ENCODE results near the gene ZNF385B. TPM values are rescaled to one million over a fixed set of nuclear protein-coding genes. Genes with fewer than 3 reads are reported as not detected.

The ZNF385B gene
- polyA plus RNA-seq, 1 of the 3 experiments (the other 2 are of a cell fraction) = 0.16 TPM

DNA sequence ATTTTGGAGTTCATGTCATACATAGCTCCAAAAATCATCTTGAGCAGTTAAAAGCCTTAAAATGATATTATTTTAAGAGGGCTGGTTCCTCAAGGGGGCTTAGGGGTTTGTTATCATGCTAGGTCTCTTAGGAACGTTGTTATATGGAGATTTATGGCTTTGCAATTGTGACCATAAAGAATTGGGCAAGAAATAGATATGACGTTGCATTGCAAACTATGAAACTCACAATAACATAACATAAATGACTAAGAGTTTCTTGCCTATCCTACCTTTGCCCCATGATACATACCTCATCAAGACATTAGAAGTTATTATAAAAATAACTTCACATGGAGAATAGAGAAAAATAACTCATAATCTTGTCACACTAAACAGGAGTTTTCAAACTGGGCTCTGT lies 390.4 kb downstream of the ZNF385B start:
- Histone ChIP-seq H3F3A (replicated peaks; ENCODE audit: insufficient read depth) (no peaks in the 10 kb centered on the region), H3K4me3 (ENCODE audit: low read depth in 2 of 2, low read length in 1 of 2) (no peak overlapping the region), H3K27ac (ENCODE audit: low read depth in 2 of 2, low read length in 1 of 2) (no peak overlapping the region), H3K4me1 (ENCODE audit: control insufficient read depth in 1 of 2, insufficient read depth in 2 of 2, low read depth in 1 of 2, low read length in 1 of 2) (no peaks in the 10 kb centered on the region), H2AFZ (ENCODE audit: low read depth) (no peak overlapping the region), H3K79me2 (ENCODE audit: insufficient read depth) (no peaks in the 10 kb centered on the region), H3K9me2 (no peaks in the 10 kb centered on the region), H3K27me3 (ENCODE audit: insufficient read depth) (no peaks in the 10 kb centered on the region), H3K4me2 (no peak overlapping the region), H3K9me3 (no peaks in the 10 kb centered on the region), H4K20me1 (ENCODE audit: insufficient read depth) (no peaks in the 10 kb centered on the region), H3K9ac (no peak overlapping the region), H3K36me3 (replicated peaks in 1 of 2; ENCODE audit: control insufficient read depth in 1 of 2, insufficient read depth in 2 of 2, low read length in 1 of 2) (no peaks in the 10 kb centered on the region)
- CTCF ChIA-PET = no interaction called here
- 60% methylated on average over 2 of the region's 2 CpGs for WGBS (ENCODE audit: low lambda C conversion rate)
- TF ChIP-seq ELF1 (IDR thresholded peaks at IDR 0.05) (no peak), NRF1 (IDR thresholded peaks at IDR 0.05; ENCODE audit: low read depth, low read length) (no peak), RFX5 (IDR thresholded peaks at IDR 0.05; ENCODE audit: low read length) (no peak), MEF2A (IDR thresholded peaks at IDR 0.05; ENCODE audit: borderline replicate concordance, low read depth) (no peak), SMC3 (IDR thresholded peaks at IDR 0.05; ENCODE audit: low read depth, low read length) (no peak), TAF1 (IDR thresholded peaks at IDR 0.05; ENCODE audit: borderline replicate concordance, low read depth, low read length) (no peak), EP300 (IDR thresholded peaks at IDR 0.05; ENCODE audit: borderline replicate concordance in 1 of 2, low read depth in 1 of 2, low read length in 1 of 2) (no peak), SIN3A (IDR thresholded peaks at IDR 0.05; ENCODE audit: borderline replicate concordance, low read depth, low read length) (no peak), FOXJ3 (CRISPR knock-in tag; IDR thresholded peaks at IDR 0.05) (no peak), GABPA (IDR thresholded peaks at IDR 0.05; ENCODE audit: low read depth) (no peak), TCF12 (IDR thresholded peaks at IDR 0.05) (no peak), TEAD4 (IDR thresholded peaks at IDR 0.05; ENCODE audit: borderline replicate concordance, insufficient read depth) (no peak), JUND (IDR thresholded peaks at IDR 0.05) (no peak)
- TF ChIP-seq, protein P1, sequence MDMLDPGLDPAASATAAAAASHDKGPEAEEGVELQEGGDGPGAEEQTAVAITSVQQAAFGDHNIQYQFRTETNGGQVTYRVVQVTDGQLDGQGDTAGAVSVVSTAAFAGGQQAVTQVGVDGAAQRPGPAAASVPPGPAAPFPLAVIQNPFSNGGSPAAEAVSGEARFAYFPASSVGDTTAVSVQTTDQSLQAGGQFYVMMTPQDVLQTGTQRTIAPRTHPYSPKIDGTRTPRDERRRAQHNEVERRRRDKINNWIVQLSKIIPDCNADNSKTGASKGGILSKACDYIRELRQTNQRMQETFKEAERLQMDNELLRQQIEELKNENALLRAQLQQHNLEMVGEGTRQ (IDR thresholded peaks at IDR 0.05; ENCODE audit: borderline replicate concordance, low read depth, low read length) = no peak
- TF ChIP-seq, protein P2, sequence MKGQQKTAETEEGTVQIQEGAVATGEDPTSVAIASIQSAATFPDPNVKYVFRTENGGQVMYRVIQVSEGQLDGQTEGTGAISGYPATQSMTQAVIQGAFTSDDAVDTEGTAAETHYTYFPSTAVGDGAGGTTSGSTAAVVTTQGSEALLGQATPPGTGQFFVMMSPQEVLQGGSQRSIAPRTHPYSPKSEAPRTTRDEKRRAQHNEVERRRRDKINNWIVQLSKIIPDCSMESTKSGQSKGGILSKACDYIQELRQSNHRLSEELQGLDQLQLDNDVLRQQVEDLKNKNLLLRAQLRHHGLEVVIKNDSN (IDR thresholded peaks at IDR 0.05; ENCODE audit: borderline replicate concordance, low read depth) = no peak
- POLR2A ChIA-PET = no interaction called here
- DNase-seq = no peak

DNA sequence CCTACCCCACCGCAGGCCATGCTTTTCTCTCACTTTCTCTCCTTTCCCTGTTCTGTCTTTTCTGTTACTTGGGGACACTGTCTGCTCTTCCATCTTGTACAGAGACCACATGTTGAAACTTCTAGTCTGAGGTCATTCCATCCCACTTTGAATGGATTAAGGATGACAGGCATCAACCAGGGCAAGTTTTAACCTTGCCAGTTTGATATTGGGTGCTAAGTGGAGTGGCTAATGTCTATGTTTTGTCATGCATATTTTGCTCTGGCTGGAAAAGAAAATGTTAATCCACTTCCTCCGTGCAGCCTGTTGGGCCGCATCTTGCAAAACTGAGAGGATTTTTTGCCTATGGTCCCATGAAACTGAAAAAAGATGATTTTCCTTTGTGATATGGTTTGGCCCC lies 391.3 kb downstream of the ZNF385B start:
- no peaks in the 10 kb centered on the region for H3K9me2 ChIP-seq
- H2AFZ ChIP-seq (ENCODE audit: low read depth) = no peak overlapping the region
- no peaks in the 10 kb centered on the region for H3K79me2 ChIP-seq (ENCODE audit: insufficient read depth)
- no peaks in the 10 kb centered on the region for H3K9me3 ChIP-seq
- WGBS (ENCODE audit: low lambda C conversion rate) = 97% methylated on average over 3 of the region's 3 CpGs
- H3K4me2 ChIP-seq = no peak overlapping the region
- POLR2A ChIA-PET = no interaction called here
- DNase-seq = no peak
- H3K9ac ChIP-seq = no peak overlapping the region
- CTCF ChIA-PET = no interaction called here
- H3K4me1 ChIP-seq (ENCODE audit: control insufficient read depth in 1 of 2, insufficient read depth in 2 of 2, low read depth in 1 of 2, low read length in 1 of 2) = no peaks in the 10 kb centered on the region
- no peak overlapping the region for H3K27ac ChIP-seq (ENCODE audit: low read depth in 2 of 2, low read length in 1 of 2)
- no peaks in the 10 kb centered on the region for H3F3A ChIP-seq (replicated peaks; ENCODE audit: insufficient read depth)
- no peaks in the 10 kb centered on the region for H3K36me3 ChIP-seq (replicated peaks in 1 of 2; ENCODE audit: control insufficient read depth in 1 of 2, insufficient read depth in 2 of 2, low read length in 1 of 2)
- no peaks in the 10 kb centered on the region for H3K27me3 ChIP-seq (ENCODE audit: insufficient read depth)
- H4K20me1 ChIP-seq (ENCODE audit: insufficient read depth) = no peaks in the 10 kb centered on the region
- no peak overlapping the region for H3K4me3 ChIP-seq (ENCODE audit: low read depth in 2 of 2, low read length in 1 of 2)
- TF ChIP-seq ELF1 (IDR thresholded peaks at IDR 0.05) = no peak
- no peak for TF ChIP-seq FOSL2 (IDR thresholded peaks at IDR 0.05; ENCODE audit: borderline replicate concordance, low read depth)
- TF ChIP-seq MXI1 (IDR thresholded peaks at IDR 0.05; ENCODE audit: low read depth, low read length) = no peak
- TF ChIP-seq GABPA (IDR thresholded peaks at IDR 0.05; ENCODE audit: low read depth) = no peak
- no peak for TF ChIP-seq YY1 (IDR thresholded peaks at IDR 0.05; ENCODE audit: low read depth)
- no peak for TF ChIP-seq JUND (IDR thresholded peaks at IDR 0.05)
- TF ChIP-seq, protein P3, sequence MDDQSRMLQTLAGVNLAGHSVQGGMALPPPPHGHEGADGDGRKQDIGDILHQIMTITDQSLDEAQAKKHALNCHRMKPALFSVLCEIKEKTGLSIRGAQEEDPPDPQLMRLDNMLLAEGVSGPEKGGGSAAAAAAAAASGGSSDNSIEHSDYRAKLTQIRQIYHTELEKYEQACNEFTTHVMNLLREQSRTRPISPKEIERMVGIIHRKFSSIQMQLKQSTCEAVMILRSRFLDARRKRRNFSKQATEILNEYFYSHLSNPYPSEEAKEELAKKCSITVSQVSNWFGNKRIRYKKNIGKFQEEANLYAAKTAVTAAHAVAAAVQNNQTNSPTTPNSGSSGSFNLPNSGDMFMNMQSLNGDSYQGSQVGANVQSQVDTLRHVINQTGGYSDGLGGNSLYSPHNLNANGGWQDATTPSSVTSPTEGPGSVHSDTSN (IDR thresholded peaks at IDR 0.05) = no peak
- TF ChIP-seq, protein P4, sequence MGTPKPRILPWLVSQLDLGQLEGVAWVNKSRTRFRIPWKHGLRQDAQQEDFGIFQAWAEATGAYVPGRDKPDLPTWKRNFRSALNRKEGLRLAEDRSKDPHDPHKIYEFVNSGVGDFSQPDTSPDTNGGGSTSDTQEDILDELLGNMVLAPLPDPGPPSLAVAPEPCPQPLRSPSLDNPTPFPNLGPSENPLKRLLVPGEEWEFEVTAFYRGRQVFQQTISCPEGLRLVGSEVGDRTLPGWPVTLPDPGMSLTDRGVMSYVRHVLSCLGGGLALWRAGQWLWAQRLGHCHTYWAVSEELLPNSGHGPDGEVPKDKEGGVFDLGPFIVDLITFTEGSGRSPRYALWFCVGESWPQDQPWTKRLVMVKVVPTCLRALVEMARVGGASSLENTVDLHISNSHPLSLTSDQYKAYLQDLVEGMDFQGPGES (IDR thresholded peaks at IDR 0.05; ENCODE audit: low read depth, low read length) = no peak
- TF ChIP-seq, protein P1 (IDR thresholded peaks at IDR 0.05; ENCODE audit: borderline replicate concordance, low read depth, low read length) = no peak
- TF ChIP-seq, protein P5, sequence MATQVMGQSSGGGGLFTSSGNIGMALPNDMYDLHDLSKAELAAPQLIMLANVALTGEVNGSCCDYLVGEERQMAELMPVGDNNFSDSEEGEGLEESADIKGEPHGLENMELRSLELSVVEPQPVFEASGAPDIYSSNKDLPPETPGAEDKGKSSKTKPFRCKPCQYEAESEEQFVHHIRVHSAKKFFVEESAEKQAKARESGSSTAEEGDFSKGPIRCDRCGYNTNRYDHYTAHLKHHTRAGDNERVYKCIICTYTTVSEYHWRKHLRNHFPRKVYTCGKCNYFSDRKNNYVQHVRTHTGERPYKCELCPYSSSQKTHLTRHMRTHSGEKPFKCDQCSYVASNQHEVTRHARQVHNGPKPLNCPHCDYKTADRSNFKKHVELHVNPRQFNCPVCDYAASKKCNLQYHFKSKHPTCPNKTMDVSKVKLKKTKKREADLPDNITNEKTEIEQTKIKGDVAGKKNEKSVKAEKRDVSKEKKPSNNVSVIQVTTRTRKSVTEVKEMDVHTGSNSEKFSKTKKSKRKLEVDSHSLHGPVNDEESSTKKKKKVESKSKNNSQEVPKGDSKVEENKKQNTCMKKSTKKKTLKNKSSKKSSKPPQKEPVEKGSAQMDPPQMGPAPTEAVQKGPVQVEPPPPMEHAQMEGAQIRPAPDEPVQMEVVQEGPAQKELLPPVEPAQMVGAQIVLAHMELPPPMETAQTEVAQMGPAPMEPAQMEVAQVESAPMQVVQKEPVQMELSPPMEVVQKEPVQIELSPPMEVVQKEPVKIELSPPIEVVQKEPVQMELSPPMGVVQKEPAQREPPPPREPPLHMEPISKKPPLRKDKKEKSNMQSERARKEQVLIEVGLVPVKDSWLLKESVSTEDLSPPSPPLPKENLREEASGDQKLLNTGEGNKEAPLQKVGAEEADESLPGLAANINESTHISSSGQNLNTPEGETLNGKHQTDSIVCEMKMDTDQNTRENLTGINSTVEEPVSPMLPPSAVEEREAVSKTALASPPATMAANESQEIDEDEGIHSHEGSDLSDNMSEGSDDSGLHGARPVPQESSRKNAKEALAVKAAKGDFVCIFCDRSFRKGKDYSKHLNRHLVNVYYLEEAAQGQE (IDR thresholded peaks at IDR 0.05; ENCODE audit: low read depth, low read length) = no peak
